HG03558 (cell line): Measurements from ENCODE around the gene TRAK1.

ENCODE experiments used
- ATAC-seq: cut with Tn5 transposase; IDR thresholded peaks from one replicate; pipeline ENCODE4 v1.9.1; 2021; ENCODE audit warnings: moderate number of reproducible peaks; ENCODE audit not compliant: unreplicated experiment; ENCODE audit errors: extremely low read depth

The TRAK1 gene

DNA sequence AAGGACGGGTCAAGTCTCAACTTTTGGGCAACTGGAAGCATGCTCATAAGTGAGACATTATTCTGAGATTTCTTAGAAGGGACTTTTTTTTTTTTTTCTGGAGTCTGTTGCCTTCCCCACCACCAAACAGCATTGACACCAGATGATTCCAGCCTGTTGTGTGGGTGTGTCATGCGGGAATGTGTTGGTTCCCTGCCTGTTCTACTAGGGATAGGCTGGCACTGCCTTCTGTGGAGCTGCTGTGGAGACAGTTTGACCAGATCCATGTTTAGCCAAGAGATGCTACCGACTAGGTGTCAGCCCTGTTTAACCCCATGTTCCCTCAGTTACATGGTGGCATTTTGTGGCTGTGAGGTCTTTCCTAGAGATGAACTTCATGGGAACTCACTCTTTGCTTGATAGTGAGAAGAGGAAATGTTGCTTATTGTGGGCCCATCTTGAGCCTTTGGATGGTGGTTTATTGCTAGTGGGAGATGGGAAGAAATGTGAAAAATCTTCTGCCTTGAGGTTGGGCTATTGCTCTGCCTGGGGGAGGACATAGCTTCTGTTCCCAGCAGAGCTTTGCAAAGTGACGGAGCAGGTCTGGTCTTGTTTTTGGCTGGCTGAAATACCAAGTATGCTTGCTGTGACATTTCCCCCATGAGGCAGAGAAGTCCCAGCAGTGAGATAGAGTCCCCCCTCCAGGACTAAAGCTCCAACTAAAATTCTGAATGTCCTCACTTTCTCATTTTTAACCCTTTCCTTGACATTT is 31.3 kb downstream of the TRAK1 start:
- no peak for ATAC-seq

DNA sequence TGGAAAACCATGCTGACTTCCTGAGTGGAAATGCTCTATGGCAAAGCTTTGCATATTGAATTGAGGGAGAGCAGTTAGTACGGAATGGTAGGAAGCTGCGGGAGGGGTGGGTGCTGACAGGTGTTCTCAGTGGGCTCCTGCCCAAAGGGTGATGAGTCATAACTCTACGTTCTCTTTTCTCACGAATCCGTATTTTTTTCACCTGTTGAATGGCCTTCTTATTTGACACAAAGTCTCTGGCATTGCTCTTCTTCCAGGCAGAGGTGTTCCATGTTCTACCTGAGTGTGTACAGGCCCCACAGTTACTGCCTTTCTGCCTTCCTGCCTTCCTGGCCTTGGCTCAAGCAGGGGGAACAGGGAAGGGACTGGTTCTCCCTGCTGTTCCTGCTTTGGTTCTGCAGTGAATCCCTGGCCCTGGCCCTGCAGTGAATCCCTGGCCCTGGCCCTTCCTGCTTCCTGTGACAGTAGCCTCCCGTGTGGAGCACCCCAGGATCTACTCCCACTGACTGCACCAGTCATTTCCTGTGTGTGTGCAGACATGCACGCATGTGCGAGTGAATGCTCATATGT is 31.9 kb downstream of the TRAK1 start:
- no peak for ATAC-seq

DNA sequence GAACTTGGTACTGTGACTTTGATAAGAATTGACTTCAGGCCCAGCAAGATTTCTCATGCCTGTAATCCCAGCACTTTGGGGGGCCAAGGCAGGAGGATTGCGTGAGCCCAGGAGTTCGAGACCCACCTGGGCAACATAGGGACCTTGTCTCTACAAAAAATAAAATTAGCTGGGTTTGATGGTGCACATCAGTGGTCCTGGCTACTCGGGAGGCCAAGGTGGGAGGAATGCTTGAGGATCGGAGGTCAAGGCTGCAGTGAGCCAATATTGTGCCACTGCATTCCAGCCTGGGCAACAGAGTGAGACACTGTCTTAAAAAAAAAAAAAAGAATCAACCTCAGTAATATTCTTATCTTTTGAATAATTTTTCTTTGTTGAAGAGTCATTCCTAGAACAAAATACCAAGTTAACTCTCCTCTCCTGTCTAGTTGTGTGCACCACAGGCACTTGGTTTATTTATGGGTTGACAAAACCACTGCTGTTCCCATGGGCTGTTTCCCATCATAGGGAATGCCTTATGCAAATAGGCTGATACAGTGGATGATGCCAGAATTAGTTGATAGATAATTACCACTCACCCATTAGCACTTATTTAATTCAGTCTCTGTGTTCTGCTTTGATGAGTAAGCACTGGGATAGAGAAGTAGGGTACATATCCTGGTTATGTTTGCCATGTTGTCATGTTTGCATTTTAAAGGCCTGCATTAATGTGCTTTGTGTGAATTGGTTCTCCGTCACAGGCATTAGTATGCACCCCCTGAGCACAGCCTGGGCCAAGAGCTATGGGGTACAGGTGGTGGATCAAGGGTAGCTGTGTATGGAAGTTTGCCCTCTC is 32.9 kb downstream of the TRAK1 start:
- no peak for ATAC-seq

DNA sequence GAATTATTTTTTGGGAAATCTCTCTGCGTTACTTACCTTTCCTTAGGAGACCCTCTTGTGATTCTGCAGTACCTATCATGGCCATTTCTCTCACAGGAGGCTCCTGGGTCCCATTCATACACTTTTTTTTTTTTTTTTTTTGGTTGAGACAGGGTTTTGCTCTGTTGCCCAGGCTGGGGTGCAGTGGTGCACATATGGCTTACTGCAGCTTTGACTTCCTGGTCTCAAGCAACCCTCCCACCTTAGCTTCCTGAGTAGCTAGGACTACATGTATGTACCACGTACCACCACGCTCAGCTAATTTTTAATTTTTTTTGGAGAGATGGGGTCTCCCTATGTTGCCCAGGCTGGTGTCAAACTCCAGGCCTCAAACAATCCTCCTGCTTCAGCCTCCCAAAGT is 36.1 kb downstream of the TRAK1 start:
- ATAC-seq = no peak

DNA sequence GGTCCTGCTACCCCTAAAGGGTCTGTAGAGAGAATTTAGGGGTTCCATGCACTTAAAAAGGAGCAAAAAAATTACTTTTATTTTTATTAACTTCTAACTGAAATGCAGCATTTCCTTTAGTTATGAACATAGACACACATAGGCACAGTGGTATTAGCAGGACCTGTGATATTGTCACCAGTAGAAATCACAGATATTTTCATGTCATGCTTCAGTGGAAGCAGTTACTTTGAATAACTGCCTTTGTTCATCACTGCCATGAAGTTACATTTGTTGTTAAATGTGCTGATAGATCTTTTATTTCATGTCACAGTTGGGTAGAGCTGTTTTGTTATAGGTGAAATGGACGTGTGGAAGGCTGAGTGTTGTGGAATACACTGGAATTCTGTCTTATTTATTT is 37.4 kb downstream of the TRAK1 start:
- no peak for ATAC-seq

DNA sequence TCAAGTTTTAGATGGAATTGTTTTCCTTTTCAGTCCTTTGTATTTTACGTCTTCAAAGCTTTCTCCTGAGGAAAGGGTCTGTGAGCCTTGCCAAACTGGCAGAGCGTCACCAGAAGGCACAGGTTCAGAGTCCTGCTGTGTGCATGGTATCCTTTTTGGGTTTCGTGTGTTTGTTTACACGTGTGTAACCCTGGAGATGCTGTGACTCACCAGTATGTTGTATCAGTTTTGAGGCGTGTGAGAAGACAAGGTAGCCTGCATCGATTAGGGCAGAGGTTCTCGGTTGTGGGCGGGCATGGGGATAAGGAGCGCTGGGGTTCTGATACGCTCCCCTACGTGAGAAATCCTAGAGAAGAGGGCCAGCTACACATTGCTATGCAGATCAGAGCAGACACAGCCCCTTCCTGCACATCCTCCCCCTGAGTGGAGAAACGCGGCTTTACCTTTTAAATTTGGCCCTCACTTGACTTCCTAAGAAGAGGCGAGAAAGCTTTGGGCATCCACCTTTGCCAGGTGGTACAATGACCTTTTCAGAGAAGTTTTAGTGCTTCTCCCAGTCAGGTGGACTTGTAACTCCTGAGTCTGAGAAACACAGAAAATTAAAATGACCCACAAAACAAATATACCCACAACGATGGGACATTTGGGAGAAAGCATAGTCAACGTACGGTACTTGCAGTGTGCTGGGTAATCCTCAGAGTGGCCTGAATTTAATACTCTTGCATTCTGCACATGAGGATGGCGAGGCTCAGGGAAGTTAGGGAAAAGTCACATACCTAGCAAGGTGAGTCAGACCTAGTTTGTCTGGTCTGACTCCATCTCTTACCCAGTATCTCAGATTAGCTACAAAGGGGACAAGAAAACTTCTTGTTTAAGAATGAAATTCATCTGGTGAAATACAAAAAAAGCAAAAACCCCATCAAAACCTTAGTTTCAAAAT is 38.1 kb downstream of the TRAK1 start:
- ATAC-seq = peak; percentile 46

DNA sequence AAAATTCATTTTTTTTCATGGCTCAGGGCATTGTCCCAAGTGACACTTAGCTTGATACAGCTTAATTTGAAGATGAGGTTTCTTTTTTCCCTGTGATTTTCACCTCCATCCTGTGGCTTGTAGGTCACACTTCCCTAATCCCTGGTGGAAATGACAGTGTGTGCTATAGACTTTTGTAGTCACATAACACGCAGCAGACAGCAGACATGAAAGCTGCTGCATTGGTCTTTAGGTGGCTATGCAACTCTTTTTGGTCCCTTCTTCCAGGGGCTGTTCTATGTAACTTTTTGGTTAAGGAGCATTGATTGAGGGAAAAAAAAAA is 38.8 kb downstream of the TRAK1 start:
- no peak for ATAC-seq

DNA sequence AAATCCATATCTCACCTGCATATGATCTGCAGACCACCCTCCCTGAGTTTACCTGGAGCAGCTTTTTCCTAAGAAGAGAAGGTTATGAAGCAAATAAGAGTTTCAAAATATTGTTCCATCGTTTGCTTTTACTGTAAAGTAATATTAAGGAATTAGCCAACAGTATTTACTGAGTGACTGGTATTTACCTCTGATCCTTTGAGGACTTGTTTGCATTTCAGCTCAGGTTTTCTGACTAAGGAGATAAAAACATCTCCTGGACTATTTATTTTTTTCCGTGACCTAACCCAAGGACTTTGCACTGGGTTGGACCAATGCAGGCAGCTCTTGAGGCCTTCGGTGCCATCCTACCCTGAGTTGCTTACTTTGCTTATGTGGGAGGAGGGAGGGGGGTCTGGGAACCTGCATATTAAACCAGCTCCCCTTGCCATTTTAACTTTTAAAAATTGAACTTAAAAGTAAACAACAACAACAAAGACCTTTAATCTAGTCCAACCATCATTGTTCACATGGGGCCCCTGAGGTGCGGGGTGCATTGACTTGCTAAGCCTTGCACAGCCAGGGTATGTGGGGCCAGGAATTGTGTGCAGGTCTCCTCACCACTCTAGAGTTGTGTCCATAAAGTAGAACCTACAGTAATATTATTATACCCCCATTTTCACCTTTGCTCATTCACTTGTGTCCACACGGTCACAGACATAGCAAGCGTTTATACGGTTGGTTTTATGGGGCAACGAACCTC is 39.3 kb downstream of the TRAK1 start:
- no peak for ATAC-seq

DNA sequence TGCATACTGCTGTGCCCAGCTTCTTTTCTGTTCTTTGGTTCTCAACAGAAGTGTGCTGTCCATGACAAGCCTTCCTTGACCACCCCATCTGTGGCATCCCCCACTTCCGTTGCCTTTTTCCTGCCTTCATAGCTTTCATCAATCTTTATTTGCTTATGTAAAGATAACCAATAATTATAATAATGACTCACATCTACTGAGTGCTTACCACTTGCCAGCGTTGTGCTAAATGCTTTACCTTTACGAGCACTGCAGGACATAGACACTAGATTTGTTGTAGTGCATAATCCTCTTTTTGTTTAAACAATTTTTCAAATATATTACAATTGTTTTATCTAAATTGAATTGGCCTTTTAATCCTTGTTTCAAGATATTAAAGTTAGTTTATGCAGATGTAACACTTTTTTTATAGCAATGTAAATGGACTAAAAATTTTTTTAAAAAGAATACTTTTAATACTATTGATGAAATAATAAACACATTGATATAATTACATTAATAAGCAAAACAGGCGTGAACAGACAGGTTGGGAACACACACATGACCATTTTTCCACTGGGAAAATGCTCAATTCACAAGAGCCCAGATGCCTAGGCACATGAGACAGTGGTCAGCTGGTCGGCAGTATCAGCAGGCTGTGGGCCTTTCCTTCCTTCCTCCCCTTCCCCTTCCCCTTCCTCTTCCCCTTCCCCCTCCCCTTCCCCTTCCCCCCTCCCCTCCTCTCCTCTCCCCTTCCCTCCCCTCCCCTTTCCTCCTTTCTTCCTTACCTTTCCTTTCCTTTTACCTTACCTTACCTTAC is 42.5 kb downstream of the TRAK1 start:
- no peak for ATAC-seq

DNA sequence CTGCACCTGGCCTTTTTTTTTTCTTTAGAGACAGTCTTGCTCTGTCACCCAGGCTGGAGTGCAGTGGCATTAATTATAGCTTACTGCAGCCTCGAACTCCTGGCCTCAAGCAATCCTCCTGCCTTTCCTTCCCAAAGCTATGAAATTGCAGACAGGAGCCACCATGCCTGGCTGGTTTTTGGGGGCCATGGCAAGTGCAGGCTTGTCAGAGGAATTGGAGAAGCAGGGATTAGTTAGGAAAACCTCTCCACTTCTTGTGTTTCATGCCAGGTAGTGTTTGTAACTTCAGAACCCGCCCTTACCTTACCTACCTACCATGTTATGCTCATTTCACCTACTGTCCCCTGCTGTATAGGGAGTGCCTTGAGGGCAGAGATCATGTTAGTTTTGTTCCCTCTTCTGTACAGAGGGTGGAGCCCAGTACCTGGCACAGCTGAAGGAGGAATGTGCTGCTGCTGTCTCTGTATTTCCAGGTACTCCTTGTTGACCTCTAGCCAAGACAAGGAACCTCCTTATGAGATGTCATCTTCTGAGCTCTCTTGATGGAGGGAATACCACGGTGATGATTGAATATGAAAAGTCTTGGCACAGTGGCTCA is 43.8 kb downstream of the TRAK1 start:
- no peak for ATAC-seq

DNA sequence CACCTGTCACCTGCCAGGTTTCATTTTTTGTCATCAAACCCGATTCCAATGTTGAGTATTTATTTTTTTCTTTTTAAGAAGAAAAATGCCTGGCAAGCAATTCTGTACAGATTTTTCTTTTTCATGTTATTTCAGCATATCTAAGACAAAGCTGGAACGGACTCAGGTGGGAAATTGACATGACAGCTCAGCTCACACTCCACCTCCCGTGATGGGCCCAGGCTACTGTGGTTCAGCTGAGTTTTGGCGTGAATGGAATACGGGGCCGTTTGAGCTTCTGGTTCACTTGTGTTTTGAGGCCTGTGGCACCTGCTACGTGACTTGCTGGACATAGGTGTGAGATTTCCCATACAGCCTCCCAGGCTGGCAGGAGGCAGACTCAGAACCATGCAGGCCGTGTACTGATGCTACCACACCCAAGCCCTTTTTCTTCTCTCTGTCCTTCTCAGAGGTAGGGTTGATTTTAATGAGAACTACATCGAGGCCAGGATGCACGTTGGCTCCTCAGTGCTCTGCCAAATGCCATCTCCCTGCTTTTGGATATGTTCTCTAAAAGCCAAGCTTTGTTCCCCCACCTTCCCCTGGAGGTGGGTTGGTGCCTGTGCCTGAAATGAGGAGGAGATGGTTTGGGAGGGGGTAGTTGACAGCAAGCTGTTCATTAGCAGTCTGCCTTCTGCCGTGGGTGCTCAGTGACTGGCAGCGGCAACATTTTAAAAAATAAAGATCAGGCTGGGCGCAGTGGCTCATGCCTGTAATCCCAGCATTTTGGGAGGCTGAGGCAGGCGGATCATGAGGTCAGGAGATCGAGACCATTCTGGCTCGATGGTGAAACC is 48.7 kb downstream of the TRAK1 start:
- ATAC-seq = no peak

DNA sequence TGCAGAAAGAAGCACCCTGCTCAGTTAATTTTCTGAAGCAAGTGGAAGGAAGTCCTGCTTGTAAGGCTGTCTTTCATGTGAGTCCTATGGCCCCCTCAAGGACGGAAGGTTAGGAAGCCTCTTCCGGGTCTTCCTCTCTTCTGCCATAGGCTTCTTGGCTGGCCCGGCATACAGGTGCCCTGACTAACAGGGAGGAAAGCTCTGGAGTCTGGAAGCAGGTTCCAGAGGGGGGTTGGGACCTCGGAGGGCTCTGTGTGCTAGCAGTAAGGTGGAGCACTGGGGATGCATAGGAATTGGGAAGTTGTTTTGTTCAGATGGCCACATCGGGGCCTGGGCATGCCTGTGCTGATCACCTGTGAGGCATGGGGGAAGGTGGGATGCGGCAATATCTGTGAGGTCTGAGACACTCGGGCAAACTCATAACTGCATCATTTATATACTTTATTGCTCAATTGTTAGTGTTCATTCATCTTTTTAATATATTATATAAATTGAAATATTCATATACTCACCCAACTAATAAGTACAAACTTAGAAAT is 49.6 kb downstream of the TRAK1 start:
- ATAC-seq = no peak

DNA sequence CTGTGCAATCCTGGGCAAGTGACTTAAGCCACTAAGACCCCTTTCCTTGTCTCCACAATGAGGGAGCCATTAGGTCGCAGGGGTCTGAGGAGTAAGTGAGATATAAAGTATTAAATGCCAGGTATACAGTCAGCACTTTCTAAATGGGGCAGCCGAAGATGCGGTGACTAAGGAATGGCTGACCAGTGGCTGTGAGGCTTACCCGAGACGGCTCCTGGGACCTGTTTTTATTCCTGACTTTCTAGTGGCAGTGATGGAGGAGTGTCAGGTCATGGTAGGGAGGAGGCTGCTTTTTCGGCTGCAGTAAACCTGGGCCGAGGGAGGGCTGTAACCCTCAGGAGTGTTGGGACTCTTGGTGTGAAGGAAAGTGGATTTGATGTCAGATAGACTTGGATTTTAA is 52.3 kb downstream of the TRAK1 start:
- ATAC-seq = no peak

DNA sequence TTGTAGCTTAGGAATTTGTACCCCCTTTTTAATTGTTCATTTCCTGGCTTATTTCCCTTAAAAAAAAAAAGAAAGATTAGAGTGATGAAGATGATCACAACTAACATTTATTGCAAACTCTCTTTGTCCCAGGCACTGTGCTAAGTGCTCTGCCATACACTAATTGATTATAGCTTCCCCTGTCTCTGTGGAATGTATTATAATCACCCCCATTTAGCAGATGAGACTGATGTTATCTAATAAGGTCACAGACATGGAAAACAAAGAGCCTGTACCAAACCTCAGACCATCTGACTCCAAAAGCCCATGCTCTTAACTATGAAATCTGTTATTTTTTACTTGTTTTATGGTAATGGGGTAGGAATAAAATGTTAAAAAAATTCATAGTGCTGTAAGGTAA is 53.1 kb downstream of the TRAK1 start:
- no peak for ATAC-seq

DNA sequence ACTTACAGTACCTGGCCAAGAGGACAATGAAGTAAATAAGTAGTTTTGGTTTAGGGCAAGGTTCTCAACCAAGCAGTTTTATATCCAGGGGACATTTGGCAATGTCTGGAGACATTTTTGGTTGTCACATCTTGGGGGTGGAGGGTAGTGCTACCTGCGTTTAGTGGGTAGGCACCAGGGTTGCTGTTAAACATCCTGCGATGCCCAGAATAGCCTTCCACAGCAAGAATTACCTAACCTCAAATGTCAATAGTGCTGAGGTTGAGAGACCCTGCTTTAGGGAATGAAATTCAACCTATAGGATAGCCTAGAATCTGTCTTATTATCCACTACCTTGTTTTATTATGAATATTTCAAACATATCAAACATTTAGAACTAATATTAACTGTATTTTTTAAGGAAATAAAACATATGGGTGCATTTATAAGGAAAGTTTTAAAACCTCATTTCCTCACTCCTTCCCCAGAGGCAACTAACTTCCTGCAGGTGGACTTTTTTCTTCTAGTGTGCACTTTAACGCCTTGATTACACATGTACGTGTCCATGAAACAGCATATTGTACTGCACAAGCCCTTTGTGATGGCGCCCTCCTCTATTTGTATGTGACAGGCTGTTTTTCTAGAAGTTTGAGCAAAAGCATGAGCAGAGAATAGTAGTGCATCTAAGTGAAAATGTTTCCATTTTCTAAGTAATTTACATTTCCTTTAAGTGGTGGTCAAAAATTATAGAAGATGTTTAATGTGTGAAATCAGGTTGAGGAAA is 57.1 kb downstream of the TRAK1 start:
- ATAC-seq = no peak

DNA sequence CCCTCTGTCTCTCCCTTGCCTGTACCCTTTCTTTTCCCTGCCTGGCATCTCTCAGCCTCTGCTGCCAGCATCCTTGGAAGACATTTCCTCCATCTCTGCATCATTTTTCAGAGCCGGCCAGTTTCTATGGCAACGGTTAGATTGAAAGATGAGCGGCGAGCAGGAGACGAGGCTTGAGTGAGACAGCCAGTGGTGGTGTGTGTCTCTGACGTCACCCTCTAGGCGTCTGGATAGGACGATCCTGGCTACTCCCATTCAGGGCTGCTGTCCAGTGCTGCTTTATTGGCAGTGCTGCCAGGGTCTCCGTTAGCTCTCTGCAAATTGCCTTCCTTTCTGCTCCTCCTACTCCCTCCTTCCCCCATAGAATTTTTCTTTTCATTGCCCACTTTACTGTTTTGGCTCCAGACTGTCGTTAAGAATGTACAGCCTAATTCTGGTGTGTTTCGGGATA is 57.9 kb downstream of the TRAK1 start:
- no peak for ATAC-seq

DNA sequence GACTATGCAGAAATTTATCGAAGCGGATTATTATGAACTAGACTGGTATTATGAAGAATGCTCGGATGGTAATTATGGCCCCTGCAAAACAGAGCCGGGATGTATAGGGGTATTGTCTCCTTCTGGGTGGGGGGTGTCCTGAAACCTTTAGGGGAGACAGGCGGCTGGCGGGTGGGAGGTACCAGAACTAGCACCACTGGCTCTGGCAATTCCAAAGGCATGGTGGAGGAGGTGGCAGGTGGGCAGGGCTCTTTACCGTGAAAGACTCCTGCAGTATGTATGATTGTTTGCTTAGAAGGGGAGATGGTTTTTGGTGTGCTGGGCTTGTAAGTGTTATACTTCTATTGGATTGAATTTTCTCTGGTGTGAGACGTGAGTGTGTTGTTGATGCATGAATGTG is 58.4 kb downstream of the TRAK1 start:
- ATAC-seq = no peak
